K562 (cell line): ENCODE results near the gene ABCG5. TPM values are rescaled to one million over a fixed set of nuclear protein-coding genes. Genes with fewer than 3 reads are reported as not detected.

Experiments
- ATAC-seq: fragments of 200-7000 bp; cut with Tn5 transposase; 3 replicates; pipeline ENCODE4 v1.9.1; 2020; ENCODE audit warnings: moderate library complexity
- BruUV-seq: library from RNA; stranded (reverse); fragments of 400-500 nt; replicated peaks from 2 replicates; lab custom pipeline; 2021; lab: Mats Ljungman, UMichigan
- CTCF ChIA-PET: fragments of 300-600 bp; formaldehyde crosslinking; extraction: SDS; loops from one replicate; lab custom pipeline; 2021; ENCODE audit warnings: low intra/inter-chr PET ratio; lab: Yijun Ruan, JAX
- POLR2A ChIA-PET: fragments of 300-600, 350-650 bp; sonication (Branson Sonifier 250); formaldehyde crosslinking; extraction: SDS; loops from one replicate; lab custom pipeline; 2021; ENCODE audit warnings: antibody characterized with exemption, inconsistent platforms; lab: Yijun Ruan, JAX
- DNase-seq, 4 experiments: peaks; one replicate each; pipeline versions ENCODE4 v3.0.0 to v3.0.0-alpha.2; 2011 to 2018; ENCODE audit warnings: low spot score in 3 of 4, mixed read lengths in 3 of 4; ENCODE audit errors: extremely low read depth in 1 of 4
- FAIRE-seq: peaks from 2 replicates; lab custom pipeline; 2011; peaks lifted over from hg19 to GRCh38; lab: Jason Lieb, UNC
- H2AFZ ChIP-seq: 2 replicates; pipeline ENCODE4 v1.6.0; 2011; ENCODE audit warnings: low read depth, low read length, control low read depth, inconsistent platforms
- H3K27ac ChIP-seq: fragments of 200-600 bp; 3 replicates; pipeline ENCODE4 v1.8.0; 2011; ENCODE audit warnings: low read depth, mild to moderate bottlenecking, control low read depth, inconsistent platforms, low read length, moderate library complexity, mixed read lengths; ENCODE audit errors: extremely low read depth
- H3K27me3 ChIP-seq, 2 experiments: fragments of 300-600 bp in 1 of 2; 2 replicates in 1 of 2; 3 replicates in 1 of 2; pipeline versions ENCODE4 v1.6.0 to v1.8.0; 2011; ENCODE audit warnings: inconsistent platforms in 2 of 2, low read length in 2 of 2, mild to moderate bottlenecking in 1 of 2, mixed read lengths in 1 of 2, moderate library complexity in 1 of 2; ENCODE audit not compliant: control insufficient read depth in 2 of 2, insufficient read depth in 2 of 2
- H3K36me3 ChIP-seq: fragments of 300-600 bp; 3 replicates; pipeline ENCODE4 v1.8.0; 2011; ENCODE audit warnings: mild to moderate bottlenecking, low read length, inconsistent platforms; ENCODE audit not compliant: control insufficient read depth, insufficient read depth
- H3K4me1 ChIP-seq, 2 experiments: fragments of 200-600 bp in 1 of 2; replicated peaks in 1 of 2; 2 replicates in 1 of 2; 3 replicates in 1 of 2; pipeline versions ENCODE4 v1.5.1 to v1.8.0; 2011; ENCODE audit warnings: inconsistent platforms in 2 of 2, low read length in 2 of 2, mild to moderate bottlenecking in 1 of 2, mixed read lengths in 1 of 2, moderate library complexity in 1 of 2; ENCODE audit not compliant: control insufficient read depth in 2 of 2, insufficient read depth in 2 of 2
- H3K4me2 ChIP-seq: 2 replicates; pipeline ENCODE4 v1.6.1; 2011; ENCODE audit warnings: low read length, control low read depth, inconsistent platforms, mixed read lengths; ENCODE audit not compliant: insufficient read depth
- H3K4me3 ChIP-seq: fragments of 200-600 bp; sonication (generic), shearing (Covaris generic); 2 replicates; pipeline ENCODE4 v1.5.1; 2016; ENCODE audit warnings: control low read depth, inconsistent platforms
- H3K79me2 ChIP-seq: fragments of 200-600 bp; 3 replicates; pipeline ENCODE4 v1.8.0; 2011; ENCODE audit warnings: low read length, inconsistent platforms; ENCODE audit not compliant: control insufficient read depth, insufficient read depth
- H3K9ac ChIP-seq, 2 experiments: 2 replicates each; pipeline versions ENCODE4 v1.6.0 to v1.6.1; 2011; ENCODE audit warnings: low read depth in 2 of 2, low read length in 2 of 2, control low read depth in 1 of 2, inconsistent platforms in 1 of 2, mild to moderate bottlenecking in 1 of 2, mixed read lengths in 1 of 2; ENCODE audit not compliant: insufficient read depth in 1 of 2
- H3K9me1 ChIP-seq: one replicate; pipeline ENCODE4 v1.6.0; 2011; ENCODE audit warnings: inconsistent platforms, mild to moderate bottlenecking, low read length, moderate library complexity; ENCODE audit not compliant: control insufficient read depth, insufficient read depth
- H3K9me3 ChIP-seq: replicated peaks from 2 replicates; pipeline ENCODE4 v1.5.1; 2011; ENCODE audit warnings: low read depth, low read length, inconsistent platforms; ENCODE audit not compliant: control insufficient read depth, insufficient read depth
- H4K20me1 ChIP-seq: replicated peaks from 2 replicates; pipeline ENCODE4 v1.6.1; 2011; ENCODE audit warnings: low read length, inconsistent platforms, mixed read lengths; ENCODE audit not compliant: control insufficient read depth, insufficient read depth
- ARNT ChIP-seq, 2 experiments: fragments of 450-650 bp; IDR thresholded peaks; 2 replicates each; pipeline ENCODE4 v1.6.1; 2016; ENCODE audit warnings: mild to moderate bottlenecking in 1 of 2
- FOXM1 ChIP-seq, 2 experiments: fragments of 450-650 bp in 1 of 2; sonication (generic) in 1 of 2; formaldehyde crosslinking in 1 of 2; IDR thresholded peaks; 2 replicates each; pipeline versions ENCODE4 v1.6.1 to v1.9.0; 2017 to 2022; ENCODE audit warnings: low read depth in 2 of 2, mild to moderate bottlenecking in 2 of 2, missing genetic modification reagents in 1 of 2, moderate library complexity in 1 of 2
- JUNB ChIP-seq: fragments of 450-650 bp; formaldehyde crosslinking; conservative IDR thresholded peaks from 2 replicates; pipeline ENCODE4 v1.4.0; 2020; ENCODE audit warnings: mild to moderate bottlenecking
- NFE2L1 ChIP-seq: fragments of 450-650 bp; IDR thresholded peaks from 2 replicates; pipeline ENCODE4 v1.6.1; 2016; ENCODE audit warnings: missing genetic modification characterization, low read depth, mild to moderate bottlenecking, missing compliant biosample characterization, moderate library complexity, borderline replicate concordance
- PATZ1 ChIP-seq: fragments of 250-450 bp; sonication (Bioruptor Pico); IDR thresholded peaks from 2 replicates; pipeline ENCODE4 v1.5.0; 2020; ENCODE audit warnings: mild to moderate bottlenecking, borderline replicate concordance
- PHF8 ChIP-seq: fragments of 200-600 bp; sonication (generic); IDR thresholded peaks from 2 replicates; pipeline ENCODE4 v1.6.1; 2012; ENCODE audit warnings: mixed run types, mild to moderate bottlenecking, inconsistent platforms, low read length, moderate library complexity, borderline replicate concordance
- TRIM28 ChIP-seq: fragments of 450-650 bp; IDR thresholded peaks from 2 replicates; pipeline ENCODE4 v1.6.1; 2017
- ZKSCAN8 ChIP-seq: fragments of 200-800 bp; sonication (Bioruptor generic); IDR thresholded peaks from 2 replicates; pipeline ENCODE4 v1.6.1; 2016; ENCODE audit warnings: missing genetic modification characterization, missing compliant biosample characterization
- ZNF584 ChIP-seq: fragments of 200-800 bp; sonication (Bioruptor generic); IDR thresholded peaks from 2 replicates; pipeline ENCODE4 v1.6.1; 2016; ENCODE audit warnings: low read depth, mild to moderate bottlenecking, missing genetic modification characterization, missing compliant biosample characterization
- ZNF707 ChIP-seq: fragments of 250-450 bp; sonication (Bioruptor Pico); conservative IDR thresholded peaks from 2 replicates; pipeline ENCODE4 v1.8.0; 2022; ENCODE audit warnings: inconsistent platforms, mild to moderate bottlenecking, moderate library complexity
- in situ Hi-C: fragments of 300-500 bp; cut with MboI; formaldehyde crosslinking; loops from 4 replicates; pipeline ENCODE4 v1.15.0; 2018; ENCODE audit warnings: inconsistent platforms, mixed read lengths
- intact Hi-C: fragments of 100-400 bp; cut with micrococcal nuclease; formaldehyde crosslinking; loops from 2 replicates; pipeline ENCODE4 v1.14.2; 2022
- polyA plus RNA-seq, 8 experiments: library from polyadenylated mRNA; depleted of rRNA in 4 of 8; stranded (reverse) in 5 of 8; unstranded in 3 of 8; fragments of >200 nt; fragmentation: Nextera tagmentation in 2 of 8; fragmentation: Illumina TruSeq in 1 of 8; extraction: Ambion mirVana in 2 of 8; extraction: Trizol in 1 of 8; gene quantifications; 2 replicates each; pipeline versions ENCODE4 v1.2.1 to v1.2.3, GENCODE V29; 2011 to 2014; ENCODE audit warnings: inconsistent platforms in 1 of 8, missing spikeins in 1 of 8
- total RNA-seq, 7 experiments: library from RNA; depleted of rRNA in 6 of 7; stranded (reverse); fragments of >200 nt in 6 of 7; fragmentation: Illumina TruSeq in 2 of 7; extraction: Trizol in 2 of 7; gene quantifications; 2 replicates each; pipeline versions ENCODE4 v1.2.1 to v1.2.3, GENCODE V29; 2011 to 2021; ENCODE audit warnings: low replicate concordance in 1 of 7
- TF ChIP-seq, protein P1 (sequence below), 2 experiments: fragments of 450-650 bp; IDR thresholded peaks; 2 replicates each; pipeline ENCODE4 v1.6.1; 2016; ENCODE audit warnings: mild to moderate bottlenecking in 2 of 2, borderline replicate concordance in 1 of 2, low read depth in 1 of 2, moderate library complexity in 1 of 2

ABCG5 gene
- total and polyA plus RNA-seq, 9 of the 15 experiments (the other 6 are each of a cell fraction or from before 2014, with no cell fraction given): 0.01 TPM; not detected in 7

DNA sequence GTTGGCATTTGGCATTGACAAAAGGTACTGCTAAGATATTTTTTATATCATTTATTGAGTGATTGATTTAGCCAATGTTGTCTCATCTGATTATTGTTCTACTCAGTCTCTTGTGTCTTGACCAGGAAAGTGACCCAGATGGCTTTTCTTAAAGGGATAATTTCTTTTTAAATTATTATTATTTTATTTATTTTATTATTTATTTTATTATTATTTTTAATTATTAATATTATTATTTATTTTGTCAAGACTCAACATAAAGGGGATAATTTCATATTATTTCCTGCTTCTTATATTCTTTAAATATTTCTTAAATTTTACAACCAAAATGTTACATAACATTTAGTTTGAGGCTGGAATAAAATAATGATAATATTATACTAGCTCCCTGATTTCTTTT lies 37.7 kb downstream of the ABCG5 start:
- Histone ChIP-seq H3K27ac (no peak overlapping the region), H3K79me2 (no peaks in the 10 kb centered on the region), H3K4me1 (no peaks in the 10 kb centered on the region), H3K9me1 (no peaks in the 10 kb centered on the region), H4K20me1 (no peaks in the 10 kb centered on the region), H3K4me2 (no peak overlapping the region), H3K4me3 (no peak overlapping the region), H3K9me3 (no peaks in the 10 kb centered on the region), H3K27me3 (no peaks in the 10 kb centered on the region), H3K9ac (no peak overlapping the region), H2AFZ (no peak overlapping the region), H3K36me3 (no peaks in the 10 kb centered on the region)
- ChIA-PET POLR2A (interaction anchor here (0.7 to 1.7 kb wide), 2 partner anchors 9 to 81 kb away, joined by 3 to 4 read pairs; no protein-coding TSS in a partner anchor), CTCF (no interaction called here)
- in situ Hi-C loops: no loop called here
- ATAC-seq: no peak
- DNase-seq: no peak
- no peak for FAIRE-seq
- BruUV-seq: no TSS peak
- intact Hi-C loops: loop anchor here (5.0 kb wide), 1 partner anchor 76 kb away; no protein-coding TSS in a partner anchor
- no peak for TF ChIP-seq FOXM1 (IDR thresholded peaks at IDR 0.05; ENCODE audit: low read depth)
- no peak for TF ChIP-seq FOXM1 (CRISPR knock-in tag; IDR thresholded peaks at IDR 0.05; ENCODE audit: low read depth)
- no peak for TF ChIP-seq JUNB
- no peak for TF ChIP-seq ZKSCAN8
- no peak for TF ChIP-seq ZNF707
- TF ChIP-seq ZNF584: no peak
- TF ChIP-seq, protein P1, sequence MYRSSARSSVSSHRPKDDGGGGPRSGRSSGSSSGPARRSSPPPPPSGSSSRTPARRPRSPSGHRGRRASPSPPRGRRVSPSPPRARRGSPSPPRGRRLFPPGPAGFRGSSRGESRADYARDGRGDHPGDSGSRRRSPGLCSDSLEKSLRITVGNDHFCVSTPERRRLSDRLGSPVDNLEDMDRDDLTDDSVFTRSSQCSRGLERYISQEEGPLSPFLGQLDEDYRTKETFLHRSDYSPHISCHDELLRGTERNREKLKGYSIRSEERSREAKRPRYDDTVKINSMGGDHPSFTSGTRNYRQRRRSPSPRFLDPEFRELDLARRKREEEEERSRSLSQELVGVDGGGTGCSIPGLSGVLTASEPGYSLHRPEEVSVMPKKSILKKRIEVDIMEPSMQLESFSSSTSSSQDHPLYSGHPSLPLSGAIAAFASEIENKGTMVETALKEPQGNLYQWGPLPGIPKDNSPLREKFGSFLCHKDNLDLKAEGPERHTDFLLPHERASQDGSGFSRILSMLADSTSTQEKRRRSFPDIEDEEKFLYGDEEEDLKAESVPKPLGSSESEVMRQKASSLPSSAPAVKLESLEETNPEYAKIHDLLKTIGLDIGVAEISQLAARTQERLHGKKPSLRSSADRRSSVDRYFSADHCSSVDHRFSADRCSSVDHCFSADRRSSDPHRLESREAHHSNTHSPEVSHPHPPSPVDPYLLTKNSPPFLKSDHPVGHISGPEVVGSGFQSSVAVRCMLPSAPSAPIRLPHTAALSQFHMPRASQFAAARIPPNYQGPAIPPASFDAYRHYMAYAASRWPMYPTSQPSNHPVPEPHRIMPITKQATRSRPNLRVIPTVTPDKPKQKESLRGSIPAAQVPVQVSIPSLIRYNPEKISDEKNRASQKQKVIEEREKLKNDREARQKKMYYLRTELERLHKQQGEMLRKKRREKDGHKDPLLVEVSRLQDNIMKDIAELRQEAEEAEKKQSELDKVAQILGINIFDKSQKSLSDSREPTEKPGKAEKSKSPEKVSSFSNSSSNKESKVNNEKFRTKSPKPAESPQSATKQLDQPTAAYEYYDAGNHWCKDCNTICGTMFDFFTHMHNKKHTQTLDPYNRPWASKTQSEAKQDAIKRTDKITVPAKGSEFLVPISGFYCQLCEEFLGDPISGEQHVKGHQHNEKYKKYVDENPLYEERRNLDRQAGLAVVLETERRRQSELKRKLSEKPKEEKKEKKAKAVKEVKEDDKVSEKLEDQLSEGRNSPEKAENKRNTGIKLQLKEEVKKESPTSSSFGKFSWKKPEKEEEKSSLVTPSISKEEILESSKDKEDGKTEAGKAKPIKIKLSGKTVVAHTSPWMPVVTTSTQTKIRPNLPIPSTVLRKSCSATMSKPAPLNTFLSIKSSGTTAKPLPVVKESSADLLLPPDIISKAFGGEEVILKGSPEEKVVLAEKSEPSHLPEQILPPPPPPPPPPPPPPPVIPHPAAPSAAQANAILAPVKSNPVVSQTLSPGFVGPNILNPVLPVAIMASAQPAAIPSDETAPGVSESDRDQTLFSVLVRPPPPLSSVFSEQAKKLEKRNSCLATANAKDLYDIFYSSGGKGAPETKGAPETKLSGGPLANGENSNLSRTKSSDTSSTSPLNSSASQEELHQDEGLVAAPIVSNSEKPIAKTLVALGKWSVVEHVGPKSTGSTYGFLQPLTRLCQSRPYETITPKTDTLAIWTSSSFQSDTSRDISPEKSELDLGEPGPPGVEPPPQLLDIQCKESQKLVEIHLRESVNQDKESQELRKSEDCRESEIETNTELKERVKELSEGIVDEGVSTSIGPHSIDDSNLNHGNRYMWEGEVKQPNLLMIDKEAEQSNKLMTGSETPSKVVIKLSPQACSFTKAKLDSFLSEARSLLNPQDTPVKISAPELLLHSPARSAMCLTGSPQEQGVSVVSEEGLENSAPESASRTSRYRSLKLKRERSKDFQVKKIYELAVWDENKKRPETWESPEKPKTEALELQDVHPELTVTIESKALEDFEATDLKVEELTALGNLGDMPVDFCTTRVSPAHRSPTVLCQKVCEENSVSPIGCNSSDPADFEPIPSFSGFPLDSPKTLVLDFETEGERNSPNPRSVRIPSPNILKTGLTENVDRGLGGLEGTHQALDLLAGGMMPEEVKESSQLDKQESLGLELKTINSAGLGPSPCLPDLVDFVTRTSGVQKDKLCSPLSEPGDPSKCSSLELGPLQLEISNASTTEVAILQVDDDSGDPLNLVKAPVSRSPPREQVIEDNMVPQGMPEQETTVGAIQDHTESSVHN (IDR thresholded peaks at IDR 0.05; ENCODE audit: borderline replicate concordance in 1 of 2, low read depth in 1 of 2): no peak
- no peak for TF ChIP-seq TRIM28
- TF ChIP-seq NFE2L1 (tag): no peak
- TF ChIP-seq PATZ1 (CRISPR knock-in tag): no peak
- no peak for TF ChIP-seq ARNT (IDR thresholded peaks at IDR 0.05)
- TF ChIP-seq PHF8: no peak
